D721Med (cell line): ENCODE measurements around the gene NPY.

ENCODE experiments used
- DNase-seq: peaks from one replicate; pipeline ENCODE4 v3.0.0; 2011; ENCODE audit warnings: low spot score; ENCODE audit not compliant: insufficient read length
- FAIRE-seq: peaks from 2 replicates; lab custom pipeline; 2011; peaks lifted over from hg19 to GRCh38; lab: Jason Lieb, UNC
- CTCF ChIP-seq: IDR thresholded peaks from 2 replicates; pipeline ENCODE4 v1.5.1; 2012; ENCODE audit warnings: mild to moderate bottlenecking, control low read depth; ENCODE audit not compliant: insufficient read depth; ENCODE audit errors: missing control alignments

NPY gene

GRCh38 chr7:24283897-24284698 lies at the start of gene NPY:
Gene NPY, plus strand, starts transcription at chr7:24284190. Its CDS starts 1,051 bp downstream, at chr7:24285241.
- no peak for TF ChIP-seq CTCF
- no peak for FAIRE-seq
- DNase-seq, result no peak

- no peak for DNase-seq
- TF ChIP-seq CTCF, result no peak
- FAIRE-seq, result no peak
Measured at GRCh38 chr7:24239260-24239659, 44.7 kb upstream of the NPY start.

GRCh38 chr7:24241206-24241605 lies 42.8 kb upstream of the NPY start:
- no peak for TF ChIP-seq CTCF
- no peak for FAIRE-seq

GRCh38 chr7:24244554-24244953 lies 39.4 kb upstream of the NPY start:
- no peak for DNase-seq
- no peak for FAIRE-seq
- TF ChIP-seq CTCF, result no peak

More at GRCh38 chr7:24241206-24241605, 42.8 kb upstream of the NPY start:
- DNase-seq, result no peak

- DNase-seq, result no peak
- TF ChIP-seq CTCF, result no peak
- no peak for FAIRE-seq
Measured at GRCh38 chr7:24245362-24245761, 38.6 kb upstream of the NPY start.

- DNase-seq (no peak), FAIRE-seq (no peak)
- TF ChIP-seq CTCF, result no peak
Measured at GRCh38 chr7:24249266-24249665, 34.7 kb upstream of the NPY start.

- DNase-seq, result no peak
- FAIRE-seq, result no peak
- no peak for TF ChIP-seq CTCF
Measured at GRCh38 chr7:24251568-24251967, 32.4 kb upstream of the NPY start.
